GM19324 (cell line): ENCODE data around the gene FAAP20.

Experiments used
- ATAC-seq: cut with Tn5 transposase; IDR thresholded peaks from one replicate; pipeline ENCODE4 v1.9.1; 2021; ENCODE audit warnings: mild to moderate bottlenecking, moderate library complexity; ENCODE audit not compliant: unreplicated experiment, low FRiP score

The FAAP20 gene

GRCh38 chr1:2197707-2198165 lies 3.2 kb upstream of the FAAP20 start:
- no peak for ATAC-seq

DNA sequence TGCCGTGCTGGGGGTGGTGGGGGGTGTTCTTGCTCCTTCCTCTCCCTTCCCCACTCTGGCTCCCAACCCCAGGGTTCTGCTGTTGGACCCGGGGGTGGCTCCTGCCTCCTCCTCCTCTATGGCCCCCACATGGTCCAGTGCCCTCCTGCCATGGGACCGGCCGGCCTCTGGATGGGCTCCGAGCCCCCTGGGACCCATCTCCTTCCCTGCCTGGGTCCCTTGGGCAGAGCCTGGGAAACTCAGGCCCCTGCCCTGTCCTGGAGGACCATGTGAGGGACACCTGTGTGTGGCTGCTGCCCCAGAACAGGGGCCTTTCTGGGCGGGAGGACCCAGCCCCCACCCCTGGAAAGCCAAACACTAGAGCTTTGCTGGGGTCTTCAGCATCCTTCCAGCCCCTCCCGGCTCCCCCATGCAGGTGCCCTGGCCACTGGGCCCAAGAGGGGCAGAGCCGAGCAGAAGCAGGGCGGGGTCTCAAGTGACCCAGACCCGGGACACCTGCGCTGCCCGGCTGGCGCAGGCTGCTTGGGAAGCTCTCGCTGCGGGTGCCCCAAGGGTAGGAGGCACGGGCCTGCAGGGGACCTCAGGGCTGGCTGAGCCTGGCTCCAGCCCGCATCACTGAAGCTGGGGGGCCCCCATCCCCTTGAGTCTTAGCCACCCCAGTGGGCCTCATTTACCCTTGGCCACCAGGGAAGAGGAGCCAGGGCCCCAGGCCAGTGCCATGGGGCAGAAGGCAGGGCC lies 2.5 kb upstream of the FAAP20 start:
- no peak for ATAC-seq

GRCh38 chr1:2195785-2196184 lies 1.2 kb upstream of the FAAP20 start:
- no peak for ATAC-seq

DNA sequence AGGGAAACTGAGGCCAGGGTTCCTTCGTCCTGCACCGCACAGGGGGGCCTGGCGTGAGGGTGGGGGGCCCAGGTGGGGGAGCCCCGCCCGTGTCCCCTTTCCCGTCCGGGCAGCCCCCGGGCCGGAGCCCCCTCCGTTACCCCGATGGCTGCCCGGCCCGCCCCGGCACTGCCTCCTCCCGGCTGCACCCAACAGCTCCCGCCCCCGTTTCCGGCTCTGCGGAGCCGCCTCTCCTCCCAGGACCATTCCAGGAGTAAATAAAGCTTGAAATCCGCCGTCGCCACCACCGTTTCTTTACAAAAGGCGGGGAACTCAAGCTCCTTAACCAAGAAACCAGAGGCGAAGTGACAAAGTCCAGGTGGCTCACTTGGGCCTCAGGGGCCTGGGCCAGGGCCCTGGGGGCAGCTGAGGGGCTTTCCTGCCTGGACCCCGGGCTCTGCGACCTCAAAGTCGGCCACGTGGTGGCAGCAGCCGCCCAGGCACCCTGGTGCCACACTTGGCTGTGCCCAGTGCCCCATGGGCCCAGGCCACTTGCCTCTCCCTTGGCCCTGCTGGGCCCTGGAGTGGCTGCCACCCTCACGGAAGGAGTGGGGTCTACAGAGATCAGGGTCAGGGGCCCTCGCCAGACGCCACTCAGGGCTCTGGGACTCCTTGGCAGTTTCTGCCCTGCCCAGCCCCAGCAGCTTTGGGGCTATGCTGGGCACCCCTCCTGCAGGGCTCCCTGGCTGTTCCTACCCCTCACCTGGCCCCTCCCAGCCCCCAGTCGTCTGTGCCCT lies 514 bp upstream of the FAAP20 start:
- peak; percentile 67 for ATAC-seq

GRCh38 chr1:2193514-2194281 lies 874 bp downstream of the FAAP20 start:
- ATAC-seq: no peak

DNA sequence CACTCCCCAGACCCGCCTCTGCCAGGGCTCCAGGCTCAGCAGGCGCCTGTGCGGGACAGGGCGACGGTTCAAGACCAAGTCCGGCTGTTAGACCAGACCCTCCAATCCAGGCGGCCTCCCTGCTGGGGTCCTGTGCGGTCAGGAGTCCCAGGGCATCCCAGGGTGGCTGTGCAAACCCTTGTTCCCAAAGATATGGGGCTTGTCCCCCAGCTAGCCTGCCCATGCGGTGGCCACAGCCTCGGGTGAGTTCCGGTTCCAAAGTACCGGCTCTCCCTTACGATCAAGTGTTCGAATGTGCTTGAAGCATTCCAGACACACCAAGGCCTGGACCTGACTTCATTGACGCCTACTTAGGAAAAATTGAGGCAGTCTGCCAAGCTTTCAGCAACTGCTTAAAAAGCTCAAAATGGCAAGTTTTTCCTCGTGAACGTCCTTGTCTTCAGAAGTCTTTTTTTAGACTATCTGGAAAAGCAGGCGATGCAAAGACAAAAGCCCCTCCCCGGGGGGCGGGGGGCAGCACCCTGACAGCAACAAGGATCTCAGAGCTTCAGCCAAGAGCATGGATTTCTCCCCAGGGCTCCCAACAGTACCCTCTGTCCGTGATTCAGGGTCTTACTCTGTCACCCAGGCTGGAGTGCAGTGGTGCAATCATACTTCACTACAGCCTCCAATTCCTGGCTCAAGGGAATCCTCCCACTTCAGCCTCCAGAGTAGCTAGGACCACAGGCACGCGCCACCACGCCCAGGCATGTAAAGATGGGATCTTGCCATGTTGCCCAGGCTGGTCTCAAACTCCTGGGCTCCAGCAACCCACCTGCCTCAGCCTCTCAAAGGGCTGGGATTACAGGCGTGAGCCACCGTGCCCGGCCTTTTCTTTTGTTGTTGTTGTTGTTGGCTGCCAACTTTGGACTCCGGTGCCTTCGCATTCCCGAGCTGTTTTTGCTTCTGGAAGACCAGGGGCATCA lies 2.3 kb downstream of the FAAP20 start:
- no peak for ATAC-seq

GRCh38 chr1:2190491-2190976 lies 4.0 kb downstream of the FAAP20 start:
- ATAC-seq: no peak

- ATAC-seq: peak; percentile 63
Measured at GRCh38 chr1:2189459-2190425, 4.8 kb downstream of the FAAP20 start.

DNA sequence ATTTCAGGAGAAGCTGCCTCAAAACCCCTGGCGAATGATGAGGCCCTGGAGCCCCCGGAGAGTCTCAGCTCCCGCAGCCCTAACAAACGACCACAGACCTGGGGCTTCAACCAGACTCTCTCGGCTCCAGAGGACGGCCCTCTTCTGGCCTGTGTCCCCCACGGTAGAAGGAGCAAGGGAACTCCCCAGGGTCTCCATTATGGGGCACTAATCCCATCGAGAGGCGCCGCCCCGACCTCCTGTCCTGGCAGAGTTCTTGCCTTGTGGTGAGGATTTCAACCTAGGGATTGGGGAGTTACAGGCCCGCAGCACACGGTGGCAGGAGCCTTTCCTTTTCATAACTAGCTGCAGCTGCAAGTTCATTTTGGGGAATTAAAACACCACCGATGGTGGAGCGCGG lies 6.2 kb downstream of the FAAP20 start:
- no peak for ATAC-seq

DNA sequence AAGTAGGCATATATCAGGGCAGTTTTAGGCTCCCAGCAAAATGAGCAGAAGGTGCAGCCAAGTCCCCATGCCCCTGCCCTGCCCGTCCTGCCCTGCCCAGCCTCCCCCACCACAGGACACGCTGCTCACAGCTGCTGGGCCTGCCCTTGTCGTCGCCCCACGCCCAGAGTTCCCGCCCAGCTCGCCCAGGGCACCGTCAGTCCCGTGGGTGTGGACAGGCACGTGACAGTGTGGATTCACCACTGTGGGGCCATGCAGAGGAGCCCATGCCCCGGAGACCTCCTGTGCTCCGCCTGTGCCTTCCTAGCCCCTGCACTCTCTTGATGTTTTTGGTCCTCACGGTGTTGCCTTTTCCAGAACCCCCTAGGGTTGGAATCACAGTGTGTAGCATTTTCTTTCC lies 7.0 kb downstream of the FAAP20 start:
- ATAC-seq: no peak

DNA sequence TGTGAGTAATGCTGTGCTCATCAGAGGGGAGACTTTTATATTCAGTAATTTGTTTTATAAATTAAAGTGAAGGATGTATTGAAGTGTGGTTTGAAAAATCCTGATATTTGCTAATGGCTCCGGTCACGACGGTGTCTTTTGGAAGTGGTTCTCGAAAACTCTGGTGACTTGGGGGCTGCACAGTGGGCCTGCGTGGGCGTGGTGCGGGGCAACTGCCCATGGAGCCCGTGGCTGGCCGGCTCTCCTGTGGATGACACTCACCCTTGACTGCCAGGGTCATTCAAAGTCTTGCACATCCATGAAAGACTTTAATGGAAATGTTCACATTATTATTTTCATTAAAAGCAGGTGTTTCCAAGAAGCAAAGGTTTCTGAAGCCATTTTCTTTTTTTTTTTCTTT lies 7.7 kb downstream of the FAAP20 start:
- no peak for ATAC-seq

DNA sequence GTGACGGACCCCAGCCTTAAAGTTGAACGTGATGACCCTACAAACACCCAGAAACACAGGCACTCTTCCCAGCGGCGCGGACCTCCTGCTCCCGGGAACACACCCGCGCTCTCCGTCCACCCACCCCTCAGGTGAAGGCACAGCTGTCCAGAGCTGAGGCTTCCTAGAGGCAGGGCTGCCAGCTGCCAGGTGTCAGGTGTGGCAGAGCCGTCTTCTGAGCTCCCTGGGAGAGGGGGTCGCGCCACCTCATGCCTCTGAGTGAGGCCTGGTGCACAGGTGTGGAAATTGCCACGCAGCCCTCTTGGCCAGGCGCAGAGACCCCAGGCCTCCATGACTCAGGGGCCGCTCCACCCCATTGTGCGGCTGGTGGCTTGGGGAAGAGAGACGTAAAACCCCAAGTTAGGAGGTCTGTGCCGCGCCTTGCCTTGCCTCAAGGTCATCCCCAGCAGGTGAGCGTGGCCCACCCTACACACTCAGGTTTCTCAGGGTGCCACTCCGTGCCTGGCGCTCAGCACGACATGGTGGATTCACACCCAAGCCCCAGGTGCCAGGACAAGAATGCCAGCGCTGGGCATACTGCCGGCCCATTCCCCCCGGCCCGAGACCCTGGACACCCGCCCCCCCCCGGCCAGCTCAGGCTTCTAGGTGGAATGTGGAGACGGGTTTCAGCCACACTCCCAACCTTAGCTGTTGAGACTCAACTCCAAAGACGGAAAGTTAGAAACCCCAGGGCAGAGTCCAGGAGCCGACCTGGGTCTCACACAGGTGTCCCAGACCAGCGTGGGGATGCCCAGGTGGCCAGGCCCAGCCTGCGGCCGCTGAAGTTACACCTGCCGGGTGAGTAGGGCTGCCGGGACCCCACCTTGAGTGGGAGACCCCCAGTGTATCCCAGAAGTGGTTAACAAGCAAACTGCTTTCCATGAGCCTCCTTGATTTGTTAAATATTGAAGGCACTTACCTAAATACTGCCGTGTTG lies 8.4 kb downstream of the FAAP20 start:
- no peak for ATAC-seq

DNA sequence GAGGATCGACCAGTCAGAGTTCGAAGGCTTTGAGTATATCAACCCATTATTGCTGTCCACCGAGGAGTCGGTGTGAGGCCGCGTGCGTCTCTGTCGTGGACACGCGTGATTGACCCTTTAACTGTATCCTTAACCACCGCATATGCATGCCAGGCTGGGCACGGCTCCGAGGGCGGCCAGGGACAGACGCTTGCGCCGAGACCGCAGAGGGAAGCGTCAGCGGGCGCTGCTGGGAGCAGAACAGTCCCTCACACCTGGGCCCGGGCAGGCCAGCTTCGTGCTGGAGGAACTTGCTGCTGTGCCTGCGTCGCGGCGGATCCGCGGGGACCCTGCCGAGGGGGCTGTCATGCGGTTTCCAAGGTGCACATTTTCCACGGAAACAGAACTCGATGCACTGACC lies 9.6 kb downstream of the FAAP20 start:
- no peak for ATAC-seq

DNA sequence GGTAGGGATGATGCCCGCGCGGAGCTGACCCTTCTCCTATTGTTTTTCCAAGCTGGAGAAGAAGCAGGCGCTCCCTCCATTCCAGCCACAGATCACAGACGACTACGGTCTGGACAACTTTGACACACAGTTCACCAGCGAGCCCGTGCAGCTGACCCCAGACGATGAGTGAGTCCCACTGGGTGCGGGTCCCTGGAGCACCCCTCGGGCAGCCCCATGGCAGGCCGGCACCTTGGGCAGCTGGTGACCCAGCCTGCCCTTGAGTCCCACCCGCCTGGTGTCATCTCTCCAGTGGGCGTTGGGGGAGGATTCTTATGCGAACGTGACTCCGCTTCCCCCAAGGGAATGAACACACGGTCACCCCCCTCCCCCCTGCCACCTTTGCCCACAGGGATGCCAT lies 10.0 kb downstream of the FAAP20 start:
- no peak for ATAC-seq

DNA sequence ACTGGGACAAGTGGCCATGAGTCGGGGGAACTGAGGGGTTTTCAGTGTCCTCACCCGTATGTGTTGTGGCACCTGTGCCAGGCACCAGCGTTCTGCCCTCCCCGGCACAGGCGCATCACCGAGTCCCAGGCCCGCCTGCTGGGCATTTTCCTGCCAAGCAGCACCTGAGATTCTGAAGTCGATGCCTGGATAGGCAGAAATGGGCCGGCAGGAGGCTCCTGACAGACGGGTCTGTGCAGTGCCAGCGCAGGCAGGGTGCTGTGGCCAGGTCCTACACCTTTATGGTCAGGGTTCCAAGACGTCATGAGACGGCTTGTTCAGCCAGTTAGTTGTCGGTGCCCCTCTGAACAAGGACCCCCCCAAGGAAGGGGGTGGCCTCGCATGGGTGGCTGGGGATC lies 10.6 kb downstream of the FAAP20 start:
- no peak for ATAC-seq

GRCh38 chr1:2182376-2182775 lies 12.2 kb downstream of the FAAP20 start:
- ATAC-seq: no peak

- ATAC-seq: no peak
Measured at GRCh38 chr1:2181752-2182151, 12.8 kb downstream of the FAAP20 start.

GRCh38 chr1:2181271-2181670 lies 13.3 kb downstream of the FAAP20 start:
- ATAC-seq: no peak
